Measurements from ENCODE around the gene PEX5.

- TF ChIP-seq CTCF (IDR thresholded peaks at IDR 0.05) (peak; percentile 93), ZFX (IDR thresholded peaks at IDR 0.05; ENCODE audit: borderline replicate concordance) (no peak)
Observed at GRCh38 chr12:7144414-7145120, 44.9 kb upstream of the PEX5 start.
